HepG2 (cell line): Measurements from ENCODE around the gene E2F3. TPM values are rescaled to one million over a fixed set of nuclear protein-coding genes. Genes with fewer than 3 reads are reported as not detected.

ENCODE experiments used
- ATAC-seq: fragments of 200-7000 bp; cut with Tn5 transposase; 3 replicates; pipeline ENCODE4 v1.9.1; 2020; ENCODE audit warnings: mild to moderate bottlenecking, moderate library complexity
- BruUV-seq: library from RNA; stranded (reverse); fragments of 400-500 nt; replicated peaks from 2 replicates; lab custom pipeline; 2021; lab: Mats Ljungman, UMichigan
- CTCF ChIA-PET: fragments of 300-600 bp; formaldehyde crosslinking; extraction: SDS; loops from one replicate; lab custom pipeline; 2021; ENCODE audit warnings: low total read pairs, inconsistent platforms, low intra/inter-chr PET ratio; lab: Yijun Ruan, JAX
- POLR2A ChIA-PET: fragments of 350-600 bp; sonication (Branson Sonifier 250); formaldehyde crosslinking; loops from one replicate; lab custom pipeline; 2020; ENCODE audit warnings: antibody characterized with exemption, inconsistent platforms; lab: Yijun Ruan, JAX
- DNase-seq: peaks from one replicate; pipeline ENCODE4 v3.0.0-alpha.2; 2015; ENCODE audit warnings: low spot score
- FAIRE-seq: peaks from 3 replicates; lab custom pipeline; 2011; peaks lifted over from hg19 to GRCh38; lab: Jason Lieb, UNC
- H2AFZ ChIP-seq: one replicate; pipeline ENCODE4 v1.6.1; 2011; ENCODE audit warnings: low read length, inconsistent platforms
- H3K27ac ChIP-seq: fragments of 300-600 bp; 3 replicates; pipeline ENCODE4 v1.8.0; 2011; ENCODE audit warnings: mixed run types, mild to moderate bottlenecking, mixed read lengths, low read length, inconsistent platforms; ENCODE audit not compliant: insufficient read depth; ENCODE audit errors: extremely low read length
- H3K27me3 ChIP-seq, 2 experiments: fragments of 200-600 bp in 1 of 2; 2 replicates in 1 of 2; 3 replicates in 1 of 2; pipeline versions ENCODE4 v1.6.0 to v1.8.0; 2011; ENCODE audit warnings: low read length in 2 of 2, mild to moderate bottlenecking in 2 of 2, moderate library complexity in 2 of 2, inconsistent platforms in 1 of 2; ENCODE audit not compliant: insufficient read depth in 2 of 2, control insufficient read depth in 1 of 2
- H3K36me3 ChIP-seq, 2 experiments: fragments of 200-600 bp in 1 of 2; replicated peaks in 1 of 2; 2 replicates in 1 of 2; 3 replicates in 1 of 2; pipeline versions ENCODE4 v1.5.1 to v1.8.0; 2011; ENCODE audit warnings: low read length in 2 of 2, inconsistent platforms in 1 of 2; ENCODE audit not compliant: insufficient read depth in 2 of 2, control insufficient read depth in 1 of 2
- H3K4me1 ChIP-seq: 2 replicates; pipeline ENCODE4 v1.5.1; 2012; ENCODE audit warnings: low read length, inconsistent platforms; ENCODE audit not compliant: insufficient read depth
- H3K4me2 ChIP-seq: 2 replicates; pipeline ENCODE4 v1.6.0; 2011; ENCODE audit warnings: low read depth, low read length, inconsistent platforms
- H3K4me3 ChIP-seq, 3 experiments: fragments of 200-600 bp in 1 of 3; sonication (generic), shearing (Covaris generic) in 1 of 3; replicated peaks in 1 of 3; 2 replicates each; pipeline ENCODE4 v1.5.1; 2011 to 2016; ENCODE audit warnings: low read length in 3 of 3, inconsistent platforms in 2 of 3, low read depth in 2 of 3, mild to moderate bottlenecking in 2 of 3, control low read depth in 1 of 3, mixed read lengths in 1 of 3; ENCODE audit not compliant: insufficient read depth in 1 of 3
- H3K79me2 ChIP-seq: one replicate; pipeline ENCODE4 v1.6.1; 2011; ENCODE audit warnings: low read length, inconsistent platforms; ENCODE audit not compliant: insufficient read depth
- H3K9ac ChIP-seq: 2 replicates; pipeline ENCODE4 v1.6.0; 2011; ENCODE audit warnings: mild to moderate bottlenecking, low read depth, low read length, inconsistent platforms; ENCODE audit not compliant: insufficient read depth
- H3K9me3 ChIP-seq: 2 replicates; pipeline ENCODE4 v1.5.1; 2012; ENCODE audit warnings: mild to moderate bottlenecking, low read length
- H4K20me1 ChIP-seq: 2 replicates; pipeline ENCODE4 v1.6.0; 2011; ENCODE audit warnings: inconsistent platforms, mild to moderate bottlenecking, low read length, moderate library complexity; ENCODE audit not compliant: insufficient read depth
- CBX5 ChIP-seq: sonication (generic); formaldehyde crosslinking; IDR thresholded peaks from 2 replicates; pipeline ENCODE4 v1.4.0; 2020; ENCODE audit warnings: missing genetic modification reagents, borderline replicate concordance
- HMG20B ChIP-seq: conservative IDR thresholded peaks from 2 replicates; pipeline ENCODE4 v1.6.1; 2016; ENCODE audit warnings: missing genetic modification reagents, missing compliant biosample characterization
- MEIS1 ChIP-seq: sonication (generic); formaldehyde crosslinking; IDR thresholded peaks from 2 replicates; pipeline ENCODE4 v1.9.0; 2021; ENCODE audit warnings: mild to moderate bottlenecking, missing genetic modification reagents, moderate library complexity, borderline replicate concordance
- NFE2L2 ChIP-seq: fragments of 150-350 bp; IDR thresholded peaks from 2 replicates; pipeline ENCODE4 v1.6.1; 2014; ENCODE audit warnings: low read length
- PBX2 ChIP-seq: IDR thresholded peaks from 2 replicates; pipeline ENCODE4 v1.6.1; 2016; ENCODE audit warnings: control low read depth
- PLRG1 ChIP-seq: fragments of 450-650 bp; conservative IDR thresholded peaks from 2 replicates; pipeline ENCODE4 v1.6.1; 2016
- RARG ChIP-seq: sonication (generic); formaldehyde crosslinking; IDR thresholded peaks from 2 replicates; pipeline ENCODE4 v1.4.0; 2020; ENCODE audit warnings: low read depth, mild to moderate bottlenecking, missing genetic modification reagents
- RCOR2 ChIP-seq: IDR thresholded peaks from 2 replicates; pipeline ENCODE4 v1.6.1; 2016; ENCODE audit warnings: missing biosample characterization, missing genetic modification reagents
- SAP130 ChIP-seq: IDR thresholded peaks from 2 replicates; pipeline ENCODE4 v1.6.1; 2016; ENCODE audit warnings: low read depth
- SYNCRIP ChIP-seq: fragments of 200-400 bp; formaldehyde crosslinking; IDR thresholded peaks from 2 replicates; pipeline ENCODE4 v1.6.1; 2018; ENCODE audit warnings: mild to moderate bottlenecking, low read depth, low read length; ENCODE audit not compliant: insufficient read depth
- THRA ChIP-seq: sonication (generic); formaldehyde crosslinking; IDR thresholded peaks from 2 replicates; pipeline ENCODE4 v1.4.0; 2020; ENCODE audit warnings: missing genetic modification reagents, borderline replicate concordance
- ZNF430 ChIP-seq: sonication (generic); formaldehyde crosslinking; IDR thresholded peaks from 2 replicates; pipeline ENCODE4 v1.9.0; 2021; ENCODE audit warnings: mild to moderate bottlenecking, missing genetic modification reagents
- ZNF570 ChIP-seq: sonication (generic); formaldehyde crosslinking; IDR thresholded peaks from 2 replicates; pipeline ENCODE4 v1.4.0; 2020; ENCODE audit warnings: mild to moderate bottlenecking, missing genetic modification reagents, borderline replicate concordance
- ZNF746 ChIP-seq: sonication (generic); formaldehyde crosslinking; IDR thresholded peaks from 2 replicates; pipeline ENCODE4 v1.8.0; 2022; ENCODE audit warnings: mild to moderate bottlenecking, missing genetic modification reagents
- ZNF773 ChIP-seq: sonication (generic); formaldehyde crosslinking; IDR thresholded peaks from 2 replicates; pipeline ENCODE4 v1.4.0; 2020; ENCODE audit warnings: missing genetic modification reagents, borderline replicate concordance
- ZNF816 ChIP-seq: sonication (generic); formaldehyde crosslinking; IDR thresholded peaks from 2 replicates; pipeline ENCODE4 v1.8.0; 2022; ENCODE audit warnings: missing genetic modification reagents, mild to moderate bottlenecking, borderline replicate concordance
- WGBS: methylation state at CpG from one replicate; pipeline ENCODE4 v1.1.6; 2017; ENCODE audit warnings: low lambda C conversion rate; 5-methylcytosine and 5-hydroxymethylcytosine counted together
- in situ Hi-C: cut with HindIII; loops from 2 replicates; pipeline ENCODE4 v1.10.0; 2017; ENCODE audit warnings: low pct_unique_long_range_greater_than_20kb; ENCODE audit not compliant: extremely low pct_ligation_motif_present
- intact Hi-C: fragments of 100-400 bp; cut with micrococcal nuclease; formaldehyde crosslinking; loops from one replicate; pipeline ENCODE4 v1.10.0; 2022; ENCODE audit not compliant: unreplicated experiment
- polyA plus RNA-seq, 8 experiments: library from polyadenylated mRNA; depleted of rRNA in 3 of 8; stranded (reverse) in 7 of 8; unstranded in 1 of 8; fragments of >200 nt; fragmentation: Illumina TruSeq in 4 of 8; extraction: Trizol in 4 of 8; gene quantifications; 2 replicates each; pipeline versions ENCODE4 v1.2.1 to v1.2.3, GENCODE V29; 2011 to 2016; ENCODE audit warnings: low read depth in 4 of 8, missing spikeins in 1 of 8, mixed read lengths in 1 of 8; ENCODE audit not compliant: insufficient read depth in 1 of 8
- total RNA-seq, 5 experiments: library from RNA; depleted of rRNA; stranded (reverse); fragments of >200 nt; fragmentation: Illumina TruSeq; extraction: Trizol; gene quantifications; 2 replicates each; pipeline ENCODE4 v1.2.3, GENCODE V29; 2016; ENCODE audit warnings: low read depth in 1 of 5

Gene E2F3
- total and polyA plus RNA-seq, 2 of the 13 experiments (the other 11 are each of a cell fraction or from before 2014, with no cell fraction given): 8.5 to 12.7 TPM

- CTCF ChIA-PET: no interaction called here
- in situ Hi-C loops: no loop called here
- no TSS peak for BruUV-seq
- 3% methylated on average over 1 of the region's 1 CpG for WGBS
- Histone ChIP-seq H2AFZ (no peak overlapping the region), H3K9ac (no peak overlapping the region), H3K36me3 (no peaks in the 10 kb centered on the region), H3K4me2 (no peak overlapping the region), H3K27me3 (peaks cover 0 to 3% of the 10 kb centered on the region in 2 experiments; a peak in 3 of 5 replicates), H3K27ac (no peak overlapping the region), H3K9me3 (no peaks in the 10 kb centered on the region)
- DNase-seq: no peak
- FAIRE-seq: no peak
- TF ChIP-seq RCOR2 (CRISPR knock-in tag): no peak
- no peak for TF ChIP-seq RARG (CRISPR knock-in tag)
- TF ChIP-seq THRA (CRISPR knock-in tag): no peak
- no peak for TF ChIP-seq ZNF746 (CRISPR knock-in tag)
- TF ChIP-seq PLRG1: no peak
- TF ChIP-seq, all 625 proteins: peak for 0
- Histone ChIP-seq H3K79me2 (no peaks in the 10 kb centered on the region), H3K4me1 (no peaks in the 10 kb centered on the region), H4K20me1 (no peaks in the 10 kb centered on the region), H3K4me3 (no peak overlapping the region)
- POLR2A ChIA-PET: no interaction called here
- intact Hi-C loops: no loop called here
- no peak for ATAC-seq
Measured at GRCh38 chr6:20367743-20368485, 33.8 kb upstream of the E2F3 start.

- POLR2A ChIA-PET: no interaction called here
- TF ChIP-seq CBX5 (no peak), HMG20B (CRISPR knock-in tag) (no peak), ZNF816 (CRISPR knock-in tag) (no peak), SAP130 (CRISPR knock-in tag) (no peak), SYNCRIP (no peak), ZNF773 (no peak), NFE2L2 (no peak), MEIS1 (CRISPR knock-in tag) (no peak), PBX2 (no peak), ZNF570 (CRISPR knock-in tag) (no peak), ZNF430 (no peak)
Measured at GRCh38 chr6:20370393-20370792, 31.3 kb upstream of the E2F3 start.

More at GRCh38 chr6:20370393-20370792, 31.3 kb upstream of the E2F3 start:
- intact Hi-C loops (no loop called here), in situ Hi-C loops (no loop called here)
- H3K9ac ChIP-seq: no peak overlapping the region
- no peaks in the 10 kb centered on the region for H3K36me3 ChIP-seq
- BruUV-seq: no TSS peak
- no peaks in the 10 kb centered on the region for H3K4me1 ChIP-seq
- ATAC-seq (no peak), DNase-seq (no peak), FAIRE-seq (no peak)
- H3K79me2 ChIP-seq: no peaks in the 10 kb centered on the region
- H3K4me3 ChIP-seq: no peak overlapping the region
- no peaks in the 10 kb centered on the region for H3K9me3 ChIP-seq
- no peaks in the 10 kb centered on the region for H4K20me1 ChIP-seq
- no peak overlapping the region for H3K27ac ChIP-seq
- no peak overlapping the region for H3K4me2 ChIP-seq
- no peak overlapping the region for H2AFZ ChIP-seq
- H3K27me3 ChIP-seq: no peaks in the 10 kb centered on the region; a peak in 2 of 5 replicates
- CTCF ChIA-PET: no interaction called here
- 27% methylated on average over 2 of the region's 2 CpGs for WGBS
